SK-N-SH (cell line): ENCODE results near the gene IQGAP1.

Source experiments
- EP300 ChIP-seq, 2 experiments: IDR thresholded peaks; 2 replicates each; pipeline versions ENCODE4 v1.4.0 to v1.6.1; 2012; ENCODE audit warnings: borderline replicate concordance in 1 of 2, low read depth in 1 of 2, low read length in 1 of 2
- FOXM1 ChIP-seq: IDR thresholded peaks from 2 replicates; pipeline ENCODE4 v1.4.0; 2012; ENCODE audit warnings: low read depth, mild to moderate bottlenecking
- MEF2A ChIP-seq: IDR thresholded peaks from 2 replicates; pipeline ENCODE4 v1.4.0; 2012; ENCODE audit warnings: low read depth, borderline replicate concordance
- RCOR1 ChIP-seq: fragments of 150-350 bp; IDR thresholded peaks from 2 replicates; pipeline ENCODE4 v1.6.1; 2017; ENCODE audit warnings: antibody characterized with exemption, low read length
- RFX5 ChIP-seq: IDR thresholded peaks from 2 replicates; pipeline ENCODE4 v1.6.1; 2012; ENCODE audit warnings: mild to moderate bottlenecking, improper control_type of control experiment, low read length
- SMC3 ChIP-seq: IDR thresholded peaks from 2 replicates; pipeline ENCODE4 v1.6.1; 2012; ENCODE audit warnings: low read depth, low read length, improper control_type of control experiment
- YY1 ChIP-seq: IDR thresholded peaks from 2 replicates; pipeline ENCODE4 v1.4.0; 2012; ENCODE audit warnings: low read depth, mild to moderate bottlenecking
- TF ChIP-seq, protein P1 (sequence below): fragments of 200-600 bp; sonication (generic); IDR thresholded peaks from 2 replicates; pipeline ENCODE4 v1.6.1; 2017; ENCODE audit warnings: antibody characterized with exemption, mild to moderate bottlenecking, moderate library complexity
- TF ChIP-seq, protein P2 (sequence below): IDR thresholded peaks from 2 replicates; pipeline ENCODE4 v1.6.1; 2012; ENCODE audit warnings: mild to moderate bottlenecking, low read depth, low read length, moderate library complexity
- TF ChIP-seq, protein P3 (sequence below): IDR thresholded peaks from 2 replicates; pipeline ENCODE4 v1.4.0; 2012; ENCODE audit warnings: low read depth, borderline replicate concordance

DNA sequence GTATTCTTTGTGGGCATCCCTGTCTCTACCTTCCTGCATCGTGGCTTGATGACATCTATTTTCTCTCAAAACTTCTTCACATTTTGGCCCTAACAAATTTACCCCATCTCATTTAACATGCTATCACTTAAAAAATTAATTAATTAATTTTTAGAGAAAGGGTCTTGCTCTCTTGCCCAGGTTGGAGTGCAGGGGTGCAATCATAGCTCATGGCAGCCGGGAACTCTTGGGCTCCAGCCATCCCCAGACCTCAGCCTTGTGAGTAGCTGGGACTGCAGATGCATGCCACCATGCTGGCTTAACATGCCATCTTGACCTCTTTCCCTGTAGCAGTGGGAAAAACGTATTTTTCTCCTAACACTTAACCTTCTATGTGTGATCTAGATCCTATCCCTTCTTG, 20.6 kb downstream of the IQGAP1 start:
- TF ChIP-seq, protein P1, sequence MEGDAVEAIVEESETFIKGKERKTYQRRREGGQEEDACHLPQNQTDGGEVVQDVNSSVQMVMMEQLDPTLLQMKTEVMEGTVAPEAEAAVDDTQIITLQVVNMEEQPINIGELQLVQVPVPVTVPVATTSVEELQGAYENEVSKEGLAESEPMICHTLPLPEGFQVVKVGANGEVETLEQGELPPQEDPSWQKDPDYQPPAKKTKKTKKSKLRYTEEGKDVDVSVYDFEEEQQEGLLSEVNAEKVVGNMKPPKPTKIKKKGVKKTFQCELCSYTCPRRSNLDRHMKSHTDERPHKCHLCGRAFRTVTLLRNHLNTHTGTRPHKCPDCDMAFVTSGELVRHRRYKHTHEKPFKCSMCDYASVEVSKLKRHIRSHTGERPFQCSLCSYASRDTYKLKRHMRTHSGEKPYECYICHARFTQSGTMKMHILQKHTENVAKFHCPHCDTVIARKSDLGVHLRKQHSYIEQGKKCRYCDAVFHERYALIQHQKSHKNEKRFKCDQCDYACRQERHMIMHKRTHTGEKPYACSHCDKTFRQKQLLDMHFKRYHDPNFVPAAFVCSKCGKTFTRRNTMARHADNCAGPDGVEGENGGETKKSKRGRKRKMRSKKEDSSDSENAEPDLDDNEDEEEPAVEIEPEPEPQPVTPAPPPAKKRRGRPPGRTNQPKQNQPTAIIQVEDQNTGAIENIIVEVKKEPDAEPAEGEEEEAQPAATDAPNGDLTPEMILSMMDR, result no peak
- TF ChIP-seq, protein P2, sequence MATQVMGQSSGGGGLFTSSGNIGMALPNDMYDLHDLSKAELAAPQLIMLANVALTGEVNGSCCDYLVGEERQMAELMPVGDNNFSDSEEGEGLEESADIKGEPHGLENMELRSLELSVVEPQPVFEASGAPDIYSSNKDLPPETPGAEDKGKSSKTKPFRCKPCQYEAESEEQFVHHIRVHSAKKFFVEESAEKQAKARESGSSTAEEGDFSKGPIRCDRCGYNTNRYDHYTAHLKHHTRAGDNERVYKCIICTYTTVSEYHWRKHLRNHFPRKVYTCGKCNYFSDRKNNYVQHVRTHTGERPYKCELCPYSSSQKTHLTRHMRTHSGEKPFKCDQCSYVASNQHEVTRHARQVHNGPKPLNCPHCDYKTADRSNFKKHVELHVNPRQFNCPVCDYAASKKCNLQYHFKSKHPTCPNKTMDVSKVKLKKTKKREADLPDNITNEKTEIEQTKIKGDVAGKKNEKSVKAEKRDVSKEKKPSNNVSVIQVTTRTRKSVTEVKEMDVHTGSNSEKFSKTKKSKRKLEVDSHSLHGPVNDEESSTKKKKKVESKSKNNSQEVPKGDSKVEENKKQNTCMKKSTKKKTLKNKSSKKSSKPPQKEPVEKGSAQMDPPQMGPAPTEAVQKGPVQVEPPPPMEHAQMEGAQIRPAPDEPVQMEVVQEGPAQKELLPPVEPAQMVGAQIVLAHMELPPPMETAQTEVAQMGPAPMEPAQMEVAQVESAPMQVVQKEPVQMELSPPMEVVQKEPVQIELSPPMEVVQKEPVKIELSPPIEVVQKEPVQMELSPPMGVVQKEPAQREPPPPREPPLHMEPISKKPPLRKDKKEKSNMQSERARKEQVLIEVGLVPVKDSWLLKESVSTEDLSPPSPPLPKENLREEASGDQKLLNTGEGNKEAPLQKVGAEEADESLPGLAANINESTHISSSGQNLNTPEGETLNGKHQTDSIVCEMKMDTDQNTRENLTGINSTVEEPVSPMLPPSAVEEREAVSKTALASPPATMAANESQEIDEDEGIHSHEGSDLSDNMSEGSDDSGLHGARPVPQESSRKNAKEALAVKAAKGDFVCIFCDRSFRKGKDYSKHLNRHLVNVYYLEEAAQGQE, result no peak
- TF ChIP-seq FOXM1, result no peak
- no peak for TF ChIP-seq YY1
- TF ChIP-seq EP300 (IDR thresholded peaks at IDR 0.05; ENCODE audit: borderline replicate concordance in 1 of 2, low read depth in 1 of 2, low read length in 1 of 2), result no peak
- no peak for TF ChIP-seq SMC3
- no peak for TF ChIP-seq RFX5
- TF ChIP-seq RCOR1, result no peak
- TF ChIP-seq MEF2A, result no peak
- TF ChIP-seq, protein P3, sequence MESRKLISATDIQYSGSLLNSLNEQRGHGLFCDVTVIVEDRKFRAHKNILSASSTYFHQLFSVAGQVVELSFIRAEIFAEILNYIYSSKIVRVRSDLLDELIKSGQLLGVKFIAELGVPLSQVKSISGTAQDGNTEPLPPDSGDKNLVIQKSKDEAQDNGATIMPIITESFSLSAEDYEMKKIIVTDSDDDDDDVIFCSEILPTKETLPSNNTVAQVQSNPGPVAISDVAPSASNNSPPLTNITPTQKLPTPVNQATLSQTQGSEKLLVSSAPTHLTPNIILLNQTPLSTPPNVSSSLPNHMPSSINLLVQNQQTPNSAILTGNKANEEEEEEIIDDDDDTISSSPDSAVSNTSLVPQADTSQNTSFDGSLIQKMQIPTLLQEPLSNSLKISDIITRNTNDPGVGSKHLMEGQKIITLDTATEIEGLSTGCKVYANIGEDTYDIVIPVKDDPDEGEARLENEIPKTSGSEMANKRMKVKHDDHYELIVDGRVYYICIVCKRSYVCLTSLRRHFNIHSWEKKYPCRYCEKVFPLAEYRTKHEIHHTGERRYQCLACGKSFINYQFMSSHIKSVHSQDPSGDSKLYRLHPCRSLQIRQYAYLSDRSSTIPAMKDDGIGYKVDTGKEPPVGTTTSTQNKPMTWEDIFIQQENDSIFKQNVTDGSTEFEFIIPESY, result no peak
